Measurements from ENCODE around the gene FBXO41. TPM values are rescaled to one million over a fixed set of nuclear protein-coding genes. Genes with fewer than 3 reads are reported as not detected.

The FBXO41 gene
- total RNA-seq, 1 experiment from 2014 or later, result 34.9 TPM

DNA sequence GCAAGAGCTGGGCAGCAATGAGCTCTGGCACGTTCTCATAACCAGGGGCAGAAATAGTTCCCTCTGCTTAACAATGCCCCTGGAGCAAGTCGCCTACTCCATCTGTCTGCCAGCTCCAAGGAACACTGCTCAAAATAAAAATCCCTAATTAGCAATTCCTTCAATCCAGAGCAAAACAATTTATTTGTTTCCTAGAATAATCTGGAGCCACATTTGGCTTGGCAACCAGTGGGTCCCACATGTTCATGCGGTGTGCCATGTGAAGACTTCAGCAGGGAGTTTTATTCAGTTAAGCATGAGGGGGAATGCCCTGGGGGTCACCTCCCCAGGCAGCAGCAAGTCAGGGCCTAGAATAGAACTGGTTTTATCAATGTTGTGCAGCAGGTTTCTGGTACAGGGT is 16.6 kb upstream of the FBXO41 start:
- RAD21 ChIA-PET (ENCODE audit: low non-redundant PET in 1 of 2, low total read pairs in 2 of 2, uncharacterized antibody in 2 of 2, unreplicated experiment in 2 of 2), result no interaction called here
- Histone ChIP-seq H3K27me3 (ENCODE audit: insufficient read depth, low read length) (peaks cover 7% of the 10 kb centered on the region; the same call in 1 of the 2 replicates), H3K9me3 (ENCODE audit: control insufficient read depth in 1 of 2, insufficient read depth in 1 of 2, low read depth in 1 of 2, low read length in 2 of 2) (no peaks in the 10 kb centered on the region), H4K20me1 (ENCODE audit: insufficient read depth) (no peaks in the 10 kb centered on the region), H3K27ac (ENCODE audit: low read depth, low read length) (no peak overlapping the region), H3K9ac (ENCODE audit: low read length) (no peak overlapping the region), H3K36me3 (ENCODE audit: control insufficient read depth in 1 of 2, insufficient read depth in 2 of 2, low read length in 2 of 2) (no peaks in the 10 kb centered on the region), H3K9me2 (ENCODE audit: insufficient read depth) (no peaks in the 10 kb centered on the region), H3K4me2 (ENCODE audit: low read length) (no peak overlapping the region), H3K4me3 (replicated peaks in 1 of 2; ENCODE audit: low read depth in 1 of 2, low read length in 2 of 2) (no peak overlapping the region), H3K79me2 (ENCODE audit: insufficient read depth, low read length) (no peaks in the 10 kb centered on the region), H3K4me1 (ENCODE audit: control insufficient read depth in 1 of 2, insufficient read depth in 2 of 2, low read length in 2 of 2) (peaks cover 3% of the 10 kb centered on the region in 2 experiments; a peak in 3 of 4 replicates), H2AFZ (ENCODE audit: low read depth, low read length, poor library complexity, severe bottlenecking) (no peak overlapping the region)
- ATAC-seq, result no peak
- intact Hi-C loops (cut with micrococcal nuclease), result no loop called here
- DNase-seq (ENCODE audit: low read depth, low spot score), result no peak
- no peak for TF ChIP-seq POLR2A (IDR thresholded peaks at IDR 0.05; ENCODE audit: borderline replicate concordance, extremely low read depth, insufficient read depth, insufficient read length)
- TF ChIP-seq, protein P1, sequence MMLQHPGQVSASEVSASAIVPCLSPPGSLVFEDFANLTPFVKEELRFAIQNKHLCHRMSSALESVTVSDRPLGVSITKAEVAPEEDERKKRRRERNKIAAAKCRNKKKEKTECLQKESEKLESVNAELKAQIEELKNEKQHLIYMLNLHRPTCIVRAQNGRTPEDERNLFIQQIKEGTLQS (IDR thresholded peaks at IDR 0.05), result no peak
- no peak for TF ChIP-seq EZH2 (IDR thresholded peaks at IDR 0.05)
- no peak for TF ChIP-seq CEBPB (IDR thresholded peaks at IDR 0.05; ENCODE audit: low read depth)
- TF ChIP-seq EGR1 (IDR thresholded peaks at IDR 0.05; ENCODE audit: low read depth), result no peak
- TF ChIP-seq ELF1 (IDR thresholded peaks at IDR 0.05; ENCODE audit: borderline replicate concordance, low read depth), result no peak
- no peak for TF ChIP-seq SP1 (IDR thresholded peaks at IDR 0.05; ENCODE audit: low read depth)
- no peak for TF ChIP-seq FOSL1 (IDR thresholded peaks at IDR 0.05; ENCODE audit: low read depth)
- no peak for TF ChIP-seq ZNF274 (IDR thresholded peaks at IDR 0.05; ENCODE audit: low read depth, low read length)
- no peak for TF ChIP-seq RAD21 (IDR thresholded peaks at IDR 0.05; ENCODE audit: low read depth)
- BruUV-seq (replicated peaks), result no TSS peak
- CTCF ChIA-PET, result no interaction called here
- POLR2A ChIA-PET, result no interaction called here

DNA sequence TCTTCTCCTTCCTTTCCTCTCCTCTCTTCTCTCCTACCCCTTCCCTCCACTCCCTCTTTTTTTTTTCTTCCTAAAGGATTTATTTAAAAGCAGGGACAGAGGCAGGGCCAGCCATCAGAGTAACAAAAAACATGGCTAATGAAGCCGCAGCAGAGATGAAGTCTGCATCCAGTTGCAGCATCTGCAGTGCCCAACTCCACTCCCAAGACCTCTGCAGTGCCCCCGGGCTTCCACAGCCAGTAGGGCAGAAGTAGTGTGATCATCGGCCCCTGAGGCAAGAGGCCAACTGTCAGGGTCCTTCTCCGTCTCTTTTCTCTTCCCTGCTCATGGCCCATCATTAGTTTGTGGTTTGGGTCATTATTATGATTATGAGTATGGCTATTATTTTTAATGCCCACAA is 13.3 kb upstream of the FBXO41 start:
- no TSS peak for BruUV-seq (replicated peaks)
- H3K27me3 ChIP-seq (ENCODE audit: insufficient read depth, low read length), result peaks cover 17% of the 10 kb centered on the region; the same call in 1 of the 2 replicates
- intact Hi-C loops (cut with micrococcal nuclease), result no loop called here
- TF ChIP-seq YY1 (IDR thresholded peaks at IDR 0.05; ENCODE audit: extremely low read depth, insufficient replicate concordance, low read depth, low read length) (no peak), EZH2phosphoT487 (IDR thresholded peaks at IDR 0.05; ENCODE audit: borderline replicate concordance) (no peak), RAD21 (IDR thresholded peaks at IDR 0.05; ENCODE audit: low read depth) (no peak), SRF (IDR thresholded peaks at IDR 0.05; ENCODE audit: low read depth) (no peak), SIN3A (IDR thresholded peaks at IDR 0.05; ENCODE audit: low read depth) (no peak), JUND (IDR thresholded peaks at IDR 0.05) (no peak), POLR2AphosphoS5 (IDR thresholded peaks at IDR 0.05; ENCODE audit: low read depth, low read length) (no peak)
- TF ChIP-seq, protein P2, sequence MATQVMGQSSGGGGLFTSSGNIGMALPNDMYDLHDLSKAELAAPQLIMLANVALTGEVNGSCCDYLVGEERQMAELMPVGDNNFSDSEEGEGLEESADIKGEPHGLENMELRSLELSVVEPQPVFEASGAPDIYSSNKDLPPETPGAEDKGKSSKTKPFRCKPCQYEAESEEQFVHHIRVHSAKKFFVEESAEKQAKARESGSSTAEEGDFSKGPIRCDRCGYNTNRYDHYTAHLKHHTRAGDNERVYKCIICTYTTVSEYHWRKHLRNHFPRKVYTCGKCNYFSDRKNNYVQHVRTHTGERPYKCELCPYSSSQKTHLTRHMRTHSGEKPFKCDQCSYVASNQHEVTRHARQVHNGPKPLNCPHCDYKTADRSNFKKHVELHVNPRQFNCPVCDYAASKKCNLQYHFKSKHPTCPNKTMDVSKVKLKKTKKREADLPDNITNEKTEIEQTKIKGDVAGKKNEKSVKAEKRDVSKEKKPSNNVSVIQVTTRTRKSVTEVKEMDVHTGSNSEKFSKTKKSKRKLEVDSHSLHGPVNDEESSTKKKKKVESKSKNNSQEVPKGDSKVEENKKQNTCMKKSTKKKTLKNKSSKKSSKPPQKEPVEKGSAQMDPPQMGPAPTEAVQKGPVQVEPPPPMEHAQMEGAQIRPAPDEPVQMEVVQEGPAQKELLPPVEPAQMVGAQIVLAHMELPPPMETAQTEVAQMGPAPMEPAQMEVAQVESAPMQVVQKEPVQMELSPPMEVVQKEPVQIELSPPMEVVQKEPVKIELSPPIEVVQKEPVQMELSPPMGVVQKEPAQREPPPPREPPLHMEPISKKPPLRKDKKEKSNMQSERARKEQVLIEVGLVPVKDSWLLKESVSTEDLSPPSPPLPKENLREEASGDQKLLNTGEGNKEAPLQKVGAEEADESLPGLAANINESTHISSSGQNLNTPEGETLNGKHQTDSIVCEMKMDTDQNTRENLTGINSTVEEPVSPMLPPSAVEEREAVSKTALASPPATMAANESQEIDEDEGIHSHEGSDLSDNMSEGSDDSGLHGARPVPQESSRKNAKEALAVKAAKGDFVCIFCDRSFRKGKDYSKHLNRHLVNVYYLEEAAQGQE (IDR thresholded peaks at IDR 0.05; ENCODE audit: low read depth), result no peak
- TF ChIP-seq, protein P1 (IDR thresholded peaks at IDR 0.05), result no peak

More for the DNA sequence above, 13.3 kb upstream of the FBXO41 start:
- H3K9ac ChIP-seq (ENCODE audit: low read length), result no peak overlapping the region
- no peak overlapping the region for H3K27ac ChIP-seq (ENCODE audit: low read depth, low read length)
- H4K20me1 ChIP-seq (ENCODE audit: insufficient read depth), result no peaks in the 10 kb centered on the region
- no peak overlapping the region for H3K4me3 ChIP-seq (replicated peaks in 1 of 2; ENCODE audit: low read depth in 1 of 2, low read length in 2 of 2)
- CTCF ChIA-PET, result no interaction called here
- ATAC-seq (no peak), DNase-seq (ENCODE audit: low read depth, low spot score) (no peak)
- POLR2A ChIA-PET, result no interaction called here
- H3K9me3 ChIP-seq (ENCODE audit: control insufficient read depth in 1 of 2, insufficient read depth in 1 of 2, low read depth in 1 of 2, low read length in 2 of 2), result no peaks in the 10 kb centered on the region
- no peak overlapping the region for H2AFZ ChIP-seq (ENCODE audit: low read depth, low read length, poor library complexity, severe bottlenecking)
- no peaks in the 10 kb centered on the region for H3K36me3 ChIP-seq (ENCODE audit: control insufficient read depth in 1 of 2, insufficient read depth in 2 of 2, low read length in 2 of 2)
- H3K4me2 ChIP-seq (ENCODE audit: low read length), result no peak overlapping the region
- peaks cover 10 to 17% of the 10 kb centered on the region in 2 experiments; a peak in 3 of 4 replicates for H3K4me1 ChIP-seq (ENCODE audit: control insufficient read depth in 1 of 2, insufficient read depth in 2 of 2, low read length in 2 of 2)
- RAD21 ChIA-PET (ENCODE audit: low non-redundant PET in 1 of 2, low total read pairs in 2 of 2, uncharacterized antibody in 2 of 2, unreplicated experiment in 2 of 2), result no interaction called here
- no peaks in the 10 kb centered on the region for H3K79me2 ChIP-seq (ENCODE audit: insufficient read depth, low read length)
- no peaks in the 10 kb centered on the region for H3K9me2 ChIP-seq (ENCODE audit: insufficient read depth)
